ENCODE measurements around the gene CREB3L2. TPM values are rescaled to one million over a fixed set of nuclear protein-coding genes. Genes with fewer than 3 reads are reported as not detected.

The CREB3L2 gene
- total and polyA plus RNA-seq, 2 of the 4 experiments (the other 2 are of a cell fraction), result 42.3 to 57.9 TPM

DNA sequence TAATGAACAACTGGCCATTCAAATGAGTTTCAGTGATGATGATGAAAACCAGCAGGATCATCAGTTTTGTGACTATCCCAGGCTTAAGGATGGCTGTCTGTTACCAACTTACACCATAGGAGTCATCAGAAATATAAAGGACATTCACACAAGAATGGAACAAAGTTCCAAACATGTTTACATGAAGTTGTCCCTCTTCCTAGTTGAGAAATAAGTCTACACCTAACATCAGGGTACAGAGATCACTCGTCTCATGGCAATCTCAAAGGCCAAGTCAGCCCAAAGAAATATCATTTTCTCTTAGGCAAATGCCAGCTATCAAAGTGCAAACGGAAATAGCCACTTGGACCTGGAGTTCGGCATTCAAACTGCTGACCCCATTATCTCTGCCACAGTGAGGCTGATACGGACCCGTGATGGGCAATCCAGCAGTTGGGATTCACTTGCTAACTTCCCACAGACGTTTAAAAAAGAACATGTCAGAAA lies 53.0 kb downstream of the CREB3L2 start:
- Histone ChIP-seq H2BK120ac (ENCODE audit: low read depth, low read length) (no peak overlapping the region), H2BK5ac (ENCODE audit: low read depth, low read length, poor library complexity, severe bottlenecking) (no peak overlapping the region), H4K8ac (ENCODE audit: low read depth in 2 of 2, low read length in 2 of 2) (no peak overlapping the region), H3K27me3 (ENCODE audit: control insufficient read depth, insufficient read depth, low read length) (no peaks in the 10 kb centered on the region), H3K27ac (ENCODE audit: insufficient read depth, low read length) (no peak overlapping the region), H3K14ac (replicated peaks; ENCODE audit: low read depth, low read length) (no peak overlapping the region), H3K36me3 (ENCODE audit: control insufficient read depth, insufficient read depth, low read length) (peaks cover 3% of the 10 kb centered on the region), H3K79me1 (ENCODE audit: low read depth in 1 of 2, low read length in 2 of 2) (peaks cover 40 to 84% of the 10 kb centered on the region in 2 experiments), H3K18ac (ENCODE audit: low read depth, low read length) (no peak overlapping the region), H3K4me3 (ENCODE audit: insufficient read depth, low read depth, low read length) (no peak overlapping the region), H3K4me1 (ENCODE audit: control insufficient read depth, insufficient read depth, low read length) (peaks cover 15% of the 10 kb centered on the region), H2BK20ac (ENCODE audit: low read depth, low read length) (no peak overlapping the region), H3K56ac (ENCODE audit: extremely low read depth, insufficient read depth, low read length) (no peak overlapping the region), H2AK5ac (ENCODE audit: low read depth, low read length) (peak overlapping the region; percentile 12; the same call in 1 of the 2 replicates), H3K4ac (ENCODE audit: low read depth, low read length) (no peak overlapping the region), H3K9me1 (ENCODE audit: insufficient read depth, low read length) (peaks cover 15% of the 10 kb centered on the region), H2AFZ (replicated peaks; ENCODE audit: low read length, poor library complexity) (no peak overlapping the region), H4K91ac (ENCODE audit: insufficient read depth, low read depth, low read length) (no peak overlapping the region), H2AK9ac (replicated peaks; ENCODE audit: low read depth, low read length, poor library complexity) (no peak overlapping the region), H2BK15ac (ENCODE audit: low read depth, low read length) (peak overlapping the region; percentile 28; the same call in 1 of the 3 replicates), H4K5ac (ENCODE audit: low read depth, low read length) (peak overlapping the region; percentile 13; the same call in 1 of the 2 replicates), H3K9me3 (ENCODE audit: control insufficient read depth, insufficient read depth, low read length) (no peaks in the 10 kb centered on the region), H3K9ac (ENCODE audit: low read depth, low read length) (no peak overlapping the region), H3K23ac (ENCODE audit: low read depth, low read length) (no peak overlapping the region), H4K20me1 (ENCODE audit: insufficient read depth, low read length) (peaks cover 63% of the 10 kb centered on the region), H3K4me2 (ENCODE audit: low read depth, low read length) (no peak overlapping the region)
- no peak for DNase-seq
- no peak for ATAC-seq (ENCODE audit: low read depth)
- POLR2A ChIA-PET (ENCODE audit: unreplicated experiment), result no interaction called here
- no TSS peak for BruUV-seq (replicated peaks)
- 100% methylated on average over 1 of the region's 6 CpGs; no CpG with 5 or more reads in 1 of the 2 experiments for WGBS, 2 experiments (ENCODE audit: extremely low coverage in 2 of 2, insufficient read length in 1 of 2)
- intact Hi-C loops (cut with micrococcal nuclease), result no loop called here
- CTCF ChIA-PET, result no interaction called here
- in situ Hi-C loops (cut with MboI; ENCODE audit: low sequenced_read_pairs), result no loop called here
- TF ChIP-seq RAD21 (IDR thresholded peaks at IDR 0.05; ENCODE audit: low read length), result no peak
- no peak for TF ChIP-seq NFE2L2 (IDR thresholded peaks at IDR 0.05; ENCODE audit: low read depth, low read length)
- no peak for TF ChIP-seq BHLHE40 (IDR thresholded peaks at IDR 0.05; ENCODE audit: low read depth, low read length)
- no peak for TF ChIP-seq MAZ (IDR thresholded peaks at IDR 0.05; ENCODE audit: borderline replicate concordance, low read depth, low read length)
- TF ChIP-seq SMC3 (IDR thresholded peaks at IDR 0.05; ENCODE audit: low read depth, low read length), result no peak
- TF ChIP-seq FOS (IDR thresholded peaks at IDR 0.05; ENCODE audit: low read depth, low read length), result no peak
- TF ChIP-seq MAFK (IDR thresholded peaks at IDR 0.05; ENCODE audit: low read depth, low read length), result no peak
- no peak for TF ChIP-seq RFX5 (IDR thresholded peaks at IDR 0.05; ENCODE audit: low read depth, low read length)
- no peak for TF ChIP-seq MXI1 (IDR thresholded peaks at IDR 0.05; ENCODE audit: borderline replicate concordance, low read depth, low read length)
- TF ChIP-seq RCOR1 (IDR thresholded peaks at IDR 0.05; ENCODE audit: insufficient replicate concordance, low read length), result no peak
- TF ChIP-seq CEBPB (IDR thresholded peaks at IDR 0.05; ENCODE audit: low read depth, low read length), result no peak
- TF ChIP-seq, protein P1, sequence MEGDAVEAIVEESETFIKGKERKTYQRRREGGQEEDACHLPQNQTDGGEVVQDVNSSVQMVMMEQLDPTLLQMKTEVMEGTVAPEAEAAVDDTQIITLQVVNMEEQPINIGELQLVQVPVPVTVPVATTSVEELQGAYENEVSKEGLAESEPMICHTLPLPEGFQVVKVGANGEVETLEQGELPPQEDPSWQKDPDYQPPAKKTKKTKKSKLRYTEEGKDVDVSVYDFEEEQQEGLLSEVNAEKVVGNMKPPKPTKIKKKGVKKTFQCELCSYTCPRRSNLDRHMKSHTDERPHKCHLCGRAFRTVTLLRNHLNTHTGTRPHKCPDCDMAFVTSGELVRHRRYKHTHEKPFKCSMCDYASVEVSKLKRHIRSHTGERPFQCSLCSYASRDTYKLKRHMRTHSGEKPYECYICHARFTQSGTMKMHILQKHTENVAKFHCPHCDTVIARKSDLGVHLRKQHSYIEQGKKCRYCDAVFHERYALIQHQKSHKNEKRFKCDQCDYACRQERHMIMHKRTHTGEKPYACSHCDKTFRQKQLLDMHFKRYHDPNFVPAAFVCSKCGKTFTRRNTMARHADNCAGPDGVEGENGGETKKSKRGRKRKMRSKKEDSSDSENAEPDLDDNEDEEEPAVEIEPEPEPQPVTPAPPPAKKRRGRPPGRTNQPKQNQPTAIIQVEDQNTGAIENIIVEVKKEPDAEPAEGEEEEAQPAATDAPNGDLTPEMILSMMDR (conservative IDR thresholded peaks at IDR 0.05; ENCODE audit: low read depth, low read length), result no peak
- TF ChIP-seq, protein P2, sequence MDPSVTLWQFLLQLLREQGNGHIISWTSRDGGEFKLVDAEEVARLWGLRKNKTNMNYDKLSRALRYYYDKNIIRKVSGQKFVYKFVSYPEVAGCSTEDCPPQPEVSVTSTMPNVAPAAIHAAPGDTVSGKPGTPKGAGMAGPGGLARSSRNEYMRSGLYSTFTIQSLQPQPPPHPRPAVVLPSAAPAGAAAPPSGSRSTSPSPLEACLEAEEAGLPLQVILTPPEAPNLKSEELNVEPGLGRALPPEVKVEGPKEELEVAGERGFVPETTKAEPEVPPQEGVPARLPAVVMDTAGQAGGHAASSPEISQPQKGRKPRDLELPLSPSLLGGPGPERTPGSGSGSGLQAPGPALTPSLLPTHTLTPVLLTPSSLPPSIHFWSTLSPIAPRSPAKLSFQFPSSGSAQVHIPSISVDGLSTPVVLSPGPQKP (IDR thresholded peaks at IDR 0.05; ENCODE audit: borderline replicate concordance, low read depth, low read length), result no peak
- TF ChIP-seq, protein P3, sequence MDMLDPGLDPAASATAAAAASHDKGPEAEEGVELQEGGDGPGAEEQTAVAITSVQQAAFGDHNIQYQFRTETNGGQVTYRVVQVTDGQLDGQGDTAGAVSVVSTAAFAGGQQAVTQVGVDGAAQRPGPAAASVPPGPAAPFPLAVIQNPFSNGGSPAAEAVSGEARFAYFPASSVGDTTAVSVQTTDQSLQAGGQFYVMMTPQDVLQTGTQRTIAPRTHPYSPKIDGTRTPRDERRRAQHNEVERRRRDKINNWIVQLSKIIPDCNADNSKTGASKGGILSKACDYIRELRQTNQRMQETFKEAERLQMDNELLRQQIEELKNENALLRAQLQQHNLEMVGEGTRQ (IDR thresholded peaks at IDR 0.05; ENCODE audit: low read depth, low read length), result no peak
- dilution Hi-C loops (cut with HindIII; ENCODE audit: low sequenced_read_pairs, unreplicated experiment), result no loop called here
